NOMO-1 treated with DMSO at 0.1 percent for 48 hours (cell line): ENCODE measurements around the gene UBR4.

Source experiments
- DNase-seq: peaks from one replicate; lab custom pipeline; 2025; ENCODE audit not compliant: unreplicated experiment; lab: John Stamatoyannopoulos, UW

UBR4 gene

GRCh38 chr1:19038732-19039131, 171.3 kb downstream of the UBR4 start:
- DNase-seq, result no peak

- no peak for DNase-seq
These were observed 172.0 kb downstream of the UBR4 start for GRCh38 chr1:19038096-19038495.

GRCh38 chr1:19037659-19038058, 172.4 kb downstream of the UBR4 start:
- no peak for DNase-seq

GRCh38 chr1:19036813-19037605, 173.1 kb downstream of the UBR4 start:
- no peak for DNase-seq

GRCh38 chr1:19036041-19036812, 173.8 kb downstream of the UBR4 start:
- DNase-seq, result no peak

GRCh38 chr1:19035377-19036040, 174.6 kb downstream of the UBR4 start:
- DNase-seq, result no peak

GRCh38 chr1:19034721-19035120, 175.3 kb downstream of the UBR4 start:
- no peak for DNase-seq

GRCh38 chr1:19033926-19034680, 176.0 kb downstream of the UBR4 start:
- no peak for DNase-seq

GRCh38 chr1:19033515-19033839, 176.6 kb downstream of the UBR4 start:
- DNase-seq, result no peak

GRCh38 chr1:19032701-19033514, 177.2 kb downstream of the UBR4 start:
- DNase-seq, result no peak

- no peak for DNase-seq
These were observed 177.7 kb downstream of the UBR4 start for GRCh38 chr1:19032413-19032695.

- DNase-seq, result no peak
These were observed 180.6 kb downstream of the UBR4 start for GRCh38 chr1:19029191-19030085.

- no peak for DNase-seq
These were observed 181.4 kb downstream of the UBR4 start for GRCh38 chr1:19028546-19029129.

- no peak for DNase-seq
These were observed 182.0 kb downstream of the UBR4 start for GRCh38 chr1:19028110-19028509.
